GM18870 (cell line): Measurements from ENCODE around the gene C11orf21.

Source experiments
- ATAC-seq: cut with Tn5 transposase; IDR thresholded peaks from one replicate; pipeline ENCODE4 v1.9.1; 2021; ENCODE audit warnings: moderate library complexity; ENCODE audit not compliant: unreplicated experiment

C11orf21 gene

GRCh38 chr11:2262301-2263070, 39.2 kb downstream of the C11orf21 start:
- no peak for ATAC-seq

- no peak for ATAC-seq
These were observed 40.1 kb downstream of the C11orf21 start for GRCh38 chr11:2261436-2262230.

GRCh38 chr11:2260491-2261364, 41.0 kb downstream of the C11orf21 start:
- ATAC-seq, result no peak

GRCh38 chr11:2259897-2260451, 41.7 kb downstream of the C11orf21 start:
- no peak for ATAC-seq

- ATAC-seq, result no peak
These were observed 42.3 kb downstream of the C11orf21 start for GRCh38 chr11:2259466-2259830.

- ATAC-seq, result no peak
These were observed 42.9 kb downstream of the C11orf21 start for GRCh38 chr11:2258501-2259465.

GRCh38 chr11:2256951-2257700, 44.6 kb downstream of the C11orf21 start:
- ATAC-seq, result no peak

- no peak for ATAC-seq
These were observed 45.3 kb downstream of the C11orf21 start for GRCh38 chr11:2256293-2256913.

GRCh38 chr11:2252018-2252417, 49.7 kb downstream of the C11orf21 start:
- no peak for ATAC-seq

- ATAC-seq, result no peak
These were observed 50.6 kb downstream of the C11orf21 start for GRCh38 chr11:2251138-2251537.

- ATAC-seq, result no peak
These were observed 51.2 kb downstream of the C11orf21 start for GRCh38 chr11:2250485-2250884.

- no peak for ATAC-seq
These were observed 51.7 kb downstream of the C11orf21 start for GRCh38 chr11:2250041-2250440.

- no peak for ATAC-seq
These were observed 52.4 kb downstream of the C11orf21 start for GRCh38 chr11:2249189-2249916.

- no peak for ATAC-seq
These were observed 53.0 kb downstream of the C11orf21 start for GRCh38 chr11:2248762-2249161.

GRCh38 chr11:2248242-2248641, 53.5 kb downstream of the C11orf21 start:
- ATAC-seq, result no peak

GRCh38 chr11:2247496-2247895, 54.2 kb downstream of the C11orf21 start:
- ATAC-seq, result no peak
